ENCODE measurements around the gene ZNF74.

- TF ChIP-seq, protein P1, sequence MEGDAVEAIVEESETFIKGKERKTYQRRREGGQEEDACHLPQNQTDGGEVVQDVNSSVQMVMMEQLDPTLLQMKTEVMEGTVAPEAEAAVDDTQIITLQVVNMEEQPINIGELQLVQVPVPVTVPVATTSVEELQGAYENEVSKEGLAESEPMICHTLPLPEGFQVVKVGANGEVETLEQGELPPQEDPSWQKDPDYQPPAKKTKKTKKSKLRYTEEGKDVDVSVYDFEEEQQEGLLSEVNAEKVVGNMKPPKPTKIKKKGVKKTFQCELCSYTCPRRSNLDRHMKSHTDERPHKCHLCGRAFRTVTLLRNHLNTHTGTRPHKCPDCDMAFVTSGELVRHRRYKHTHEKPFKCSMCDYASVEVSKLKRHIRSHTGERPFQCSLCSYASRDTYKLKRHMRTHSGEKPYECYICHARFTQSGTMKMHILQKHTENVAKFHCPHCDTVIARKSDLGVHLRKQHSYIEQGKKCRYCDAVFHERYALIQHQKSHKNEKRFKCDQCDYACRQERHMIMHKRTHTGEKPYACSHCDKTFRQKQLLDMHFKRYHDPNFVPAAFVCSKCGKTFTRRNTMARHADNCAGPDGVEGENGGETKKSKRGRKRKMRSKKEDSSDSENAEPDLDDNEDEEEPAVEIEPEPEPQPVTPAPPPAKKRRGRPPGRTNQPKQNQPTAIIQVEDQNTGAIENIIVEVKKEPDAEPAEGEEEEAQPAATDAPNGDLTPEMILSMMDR (IDR thresholded peaks at IDR 0.05) = no peak
- TF ChIP-seq POLR2A (IDR thresholded peaks at IDR 0.05) = no peak
Observed at GRCh38 chr22:20378110-20378509, 15.8 kb upstream of the ZNF74 start.
